ENCODE results near the gene FRMD1.

DNA sequence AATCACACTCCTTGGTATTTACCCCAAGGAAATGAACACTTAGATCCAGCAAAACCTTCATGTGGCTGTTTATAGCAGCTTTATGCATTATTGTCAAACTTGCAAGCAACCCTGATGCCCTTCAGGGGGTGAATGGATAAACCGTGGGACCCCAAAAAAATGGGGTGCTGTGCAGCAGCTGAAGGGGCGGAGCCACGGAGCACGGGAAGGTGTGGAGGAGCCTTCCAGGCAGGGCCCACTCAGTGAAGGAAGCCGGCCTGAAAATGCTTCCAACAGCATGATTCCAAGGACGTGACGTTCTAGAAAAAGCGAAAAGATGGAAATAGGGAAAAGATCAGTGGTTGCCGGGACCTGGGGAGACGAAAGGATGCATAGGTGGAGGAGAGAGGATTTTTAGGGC is 25.6 kb upstream of the FRMD1 start:
- TF ChIP-seq, protein P1, sequence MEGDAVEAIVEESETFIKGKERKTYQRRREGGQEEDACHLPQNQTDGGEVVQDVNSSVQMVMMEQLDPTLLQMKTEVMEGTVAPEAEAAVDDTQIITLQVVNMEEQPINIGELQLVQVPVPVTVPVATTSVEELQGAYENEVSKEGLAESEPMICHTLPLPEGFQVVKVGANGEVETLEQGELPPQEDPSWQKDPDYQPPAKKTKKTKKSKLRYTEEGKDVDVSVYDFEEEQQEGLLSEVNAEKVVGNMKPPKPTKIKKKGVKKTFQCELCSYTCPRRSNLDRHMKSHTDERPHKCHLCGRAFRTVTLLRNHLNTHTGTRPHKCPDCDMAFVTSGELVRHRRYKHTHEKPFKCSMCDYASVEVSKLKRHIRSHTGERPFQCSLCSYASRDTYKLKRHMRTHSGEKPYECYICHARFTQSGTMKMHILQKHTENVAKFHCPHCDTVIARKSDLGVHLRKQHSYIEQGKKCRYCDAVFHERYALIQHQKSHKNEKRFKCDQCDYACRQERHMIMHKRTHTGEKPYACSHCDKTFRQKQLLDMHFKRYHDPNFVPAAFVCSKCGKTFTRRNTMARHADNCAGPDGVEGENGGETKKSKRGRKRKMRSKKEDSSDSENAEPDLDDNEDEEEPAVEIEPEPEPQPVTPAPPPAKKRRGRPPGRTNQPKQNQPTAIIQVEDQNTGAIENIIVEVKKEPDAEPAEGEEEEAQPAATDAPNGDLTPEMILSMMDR (IDR thresholded peaks at IDR 0.05; ENCODE audit: insufficient read depth, low read length): no peak
- TF ChIP-seq POLR2AphosphoS5 (IDR thresholded peaks at IDR 0.05; ENCODE audit: low read depth): no peak
